ENCODE results near the gene NLGN4Y. TPM values are rescaled to one million over a fixed set of nuclear protein-coding genes. Genes with fewer than 3 reads are reported as not detected.

Gene NLGN4Y
- total RNA-seq (2016; rRNA removed; fragmentation: Illumina TruSeq; extraction: Trizol) = 13.0 and 16.5 TPM in 2 replicates
- total RNA-seq (2016; cell fraction: cytosol; rRNA removed; fragmentation: Illumina TruSeq; extraction: Trizol; ENCODE audit: low read depth) = 27.6 and 28.7 TPM in 2 replicates
- total RNA-seq (2016; cell fraction: insoluble cytoplasmic fraction; rRNA removed; fragmentation: Illumina TruSeq; extraction: Trizol) = 10.5 and 15.3 TPM in 2 replicates
- 16.0 and 17.7 TPM in 2 replicates for total RNA-seq (2016; cell fraction: membrane; rRNA removed; fragmentation: Illumina TruSeq; extraction: Trizol)
- total RNA-seq (2016; cell fraction: nucleus; rRNA removed; fragmentation: Illumina TruSeq; extraction: Trizol) = 32.7 and 36.3 TPM in 2 replicates
- 6.0 and 6.6 TPM in 2 replicates for polyA plus RNA-seq (2011; rRNA removed)
- polyA plus RNA-seq (2011; cell fraction: cytosol; rRNA removed) = 7.5 and 9.3 TPM in 2 replicates
- 6.6 and 7.8 TPM in 2 replicates for polyA plus RNA-seq (2011; cell fraction: nucleus; rRNA removed)
- polyA plus RNA-seq (2012) = 7.6 and 9.9 TPM in 2 replicates
- polyA plus RNA-seq (2016; cell fraction: cytosol; fragmentation: Illumina TruSeq; extraction: Trizol; ENCODE audit: low read depth) = 4.0 and 4.1 TPM in 2 replicates
- 4.2 and 6.0 TPM in 2 replicates for polyA plus RNA-seq (2016; cell fraction: insoluble cytoplasmic fraction; fragmentation: Illumina TruSeq; extraction: Trizol; ENCODE audit: low read depth)
- 3.2 and 4.4 TPM in 2 replicates for polyA plus RNA-seq (2016; cell fraction: membrane; fragmentation: Illumina TruSeq; extraction: Trizol; ENCODE audit: low read depth)
- 6.1 and 7.8 TPM in 2 replicates for polyA plus RNA-seq (2016; cell fraction: nucleus; fragmentation: Illumina TruSeq; extraction: Trizol; ENCODE audit: insufficient read depth, low read depth)
- polyA minus RNA-seq (2011; rRNA and poly(A)+ RNA removed; ENCODE audit: low replicate concordance) = 50.9 TPM in 1 of 2 replicates, not detected in the other
- 9.8 and 12.3 TPM in 2 replicates for polyA minus RNA-seq (2011; cell fraction: cytosol; rRNA and poly(A)+ RNA removed)
- 54.1 and 74.3 TPM in 2 replicates for polyA minus RNA-seq (2011; cell fraction: nucleus; rRNA and poly(A)+ RNA removed)
- Bru-seq, nascent RNA = percentile 64 among the genes with signal in this experiment
- percentile 54 among the genes with signal in this experiment for BruChase-seq, experiment 1, labeled RNA remaining after a 6-hour chase
- percentile 66 among the genes with signal in this experiment for BruChase-seq, experiment 2, labeled RNA remaining after a 2-hour chase
- long read RNA-seq, experiment 1, partial matches to known transcripts = 1 of 5 reads
- long read RNA-seq, experiment 1, other reads (novel, unspliced or antisense) = 4 of 5 reads
- long read RNA-seq, experiment 2, partial matches to known transcripts = 0 of 9 reads
- long read RNA-seq, experiment 2, other reads (novel, unspliced or antisense) = 9 of 9 reads

GRCh38 chrY:14524272-14525231 lies at the start of gene NLGN4Y:
NLGN4Y (plus strand) TSS chrY:14524529; CDS start chrY:14622120, 97,591 bp downstream.
- ATAC-seq (peak; percentile 94), FAIRE-seq (peak; percentile 18), DNase-seq (ENCODE audit: low spot score) (peak; percentile 11)
- ChIA-PET CTCF (ENCODE audit: low intra/inter-chr PET ratio, low total read pairs) (no interaction called here), POLR2A (interaction anchor here (0.6 kb wide), 1 partner anchor 1863 kb away, joined by 4 read pairs; no protein-coding TSS in a partner anchor)
- peaks cover 14% of the 10 kb centered on the region for H3K79me2 ChIP-seq (ENCODE audit: insufficient read depth, low read length)
- H3K27ac ChIP-seq (ENCODE audit: extremely low read length, insufficient read depth, low read length) = peak within 1 kb of the TSS; percentile 72
- peak within 1 kb of the TSS; percentile 59 to 78 (median 76) for H3K4me3 ChIP-seq (replicated peaks in 1 of 3; ENCODE audit: insufficient read depth in 1 of 3, low read depth in 2 of 3, low read length in 3 of 3)
- WGBS (ENCODE audit: low lambda C conversion rate) = 0% methylated on average over 15 of the region's 65 CpGs
- H3K36me3 ChIP-seq (replicated peaks in 1 of 2; ENCODE audit: control insufficient read depth in 1 of 2, insufficient read depth in 2 of 2, low read length in 2 of 2) = no peaks in the 10 kb centered on the region
- H3K4me1 ChIP-seq (ENCODE audit: insufficient read depth, low read length) = peaks cover 19% of the 10 kb centered on the region
- no TSS peak for BruUV-seq (replicated peaks)
- intact Hi-C loops (cut with micrococcal nuclease; ENCODE audit: unreplicated experiment) (loop anchor here (2.0 kb wide), 1 partner anchor 942 kb away; no protein-coding TSS in a partner anchor), in situ Hi-C loops (cut with HindIII; ENCODE audit: extremely low pct_ligation_motif_present, low pct_unique_long_range_greater_than_20kb) (no loop called here)
- no peaks in the 10 kb centered on the region for H3K9me3 ChIP-seq (ENCODE audit: low read length)
- H3K4me2 ChIP-seq (ENCODE audit: low read depth, low read length) = peak within 1 kb of the TSS; percentile 74
- no peaks in the 10 kb centered on the region; a peak in 1 of 5 replicates for H3K27me3 ChIP-seq (ENCODE audit: control insufficient read depth in 1 of 2, insufficient read depth in 2 of 2, low read length in 2 of 2)
- no peaks in the 10 kb centered on the region; the same call in 1 of the 2 replicates for H4K20me1 ChIP-seq (ENCODE audit: insufficient read depth, low read length)
- H3K9ac ChIP-seq (ENCODE audit: insufficient read depth, low read depth, low read length) = peak within 1 kb of the TSS; percentile 81
- no peak within 1 kb of the TSS for H2AFZ ChIP-seq (ENCODE audit: low read length)
- TF ChIP-seq SMAD1 (CRISPR knock-in tag; IDR thresholded peaks at IDR 0.05; ENCODE audit: borderline replicate concordance, low read depth) (no peak), PAXIP1 (CRISPR knock-in tag; conservative IDR thresholded peaks at IDR 0.05) (peak; percentile 19; the same call in 1 of the 2 replicates), LBX2 (CRISPR knock-in tag; IDR thresholded peaks at IDR 0.05; ENCODE audit: borderline replicate concordance) (no peak), ZNF670 (CRISPR knock-in tag; IDR thresholded peaks at IDR 0.05; ENCODE audit: borderline replicate concordance) (no peak), ZNF687 (CRISPR knock-in tag; IDR thresholded peaks at IDR 0.05) (peak; percentile 74), ZNF382 (CRISPR knock-in tag; IDR thresholded peaks at IDR 0.05; ENCODE audit: borderline replicate concordance) (no peak), PHF8 (CRISPR knock-in tag; IDR thresholded peaks at IDR 0.05) (peak; percentile 91)

Data from HepG2 (cell line).